Measurements from ENCODE around the gene GPR141.

DNA sequence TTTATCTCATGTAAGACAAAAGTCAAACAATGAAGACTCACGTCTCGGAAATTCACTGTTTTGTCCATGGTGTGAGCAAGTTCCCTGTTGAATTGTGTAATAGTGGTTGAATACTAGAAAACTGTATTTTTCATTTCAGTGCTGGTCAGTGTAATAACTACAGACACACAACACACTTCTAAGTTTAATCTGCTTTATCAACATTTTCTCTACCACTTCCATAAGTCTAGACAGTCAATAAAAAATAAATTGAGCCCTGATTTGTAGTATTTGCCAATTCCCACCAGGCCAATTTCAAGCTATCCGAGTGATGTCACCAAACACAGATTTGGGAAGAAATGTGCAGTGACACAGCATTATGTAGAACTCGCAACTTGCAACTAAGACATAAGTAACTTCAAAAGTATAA, 81.9 kb downstream of the GPR141 start:
- no peak for TF ChIP-seq EZH2phosphoT487 (IDR thresholded peaks at IDR 0.05; ENCODE audit: borderline replicate concordance)
- TF ChIP-seq, protein P1, sequence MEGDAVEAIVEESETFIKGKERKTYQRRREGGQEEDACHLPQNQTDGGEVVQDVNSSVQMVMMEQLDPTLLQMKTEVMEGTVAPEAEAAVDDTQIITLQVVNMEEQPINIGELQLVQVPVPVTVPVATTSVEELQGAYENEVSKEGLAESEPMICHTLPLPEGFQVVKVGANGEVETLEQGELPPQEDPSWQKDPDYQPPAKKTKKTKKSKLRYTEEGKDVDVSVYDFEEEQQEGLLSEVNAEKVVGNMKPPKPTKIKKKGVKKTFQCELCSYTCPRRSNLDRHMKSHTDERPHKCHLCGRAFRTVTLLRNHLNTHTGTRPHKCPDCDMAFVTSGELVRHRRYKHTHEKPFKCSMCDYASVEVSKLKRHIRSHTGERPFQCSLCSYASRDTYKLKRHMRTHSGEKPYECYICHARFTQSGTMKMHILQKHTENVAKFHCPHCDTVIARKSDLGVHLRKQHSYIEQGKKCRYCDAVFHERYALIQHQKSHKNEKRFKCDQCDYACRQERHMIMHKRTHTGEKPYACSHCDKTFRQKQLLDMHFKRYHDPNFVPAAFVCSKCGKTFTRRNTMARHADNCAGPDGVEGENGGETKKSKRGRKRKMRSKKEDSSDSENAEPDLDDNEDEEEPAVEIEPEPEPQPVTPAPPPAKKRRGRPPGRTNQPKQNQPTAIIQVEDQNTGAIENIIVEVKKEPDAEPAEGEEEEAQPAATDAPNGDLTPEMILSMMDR (conservative IDR thresholded peaks at IDR 0.05; ENCODE audit: low read length): no peak
